ENCODE results near the gene PAXIP1. TPM values are rescaled to one million over a fixed set of nuclear protein-coding genes. Genes with fewer than 3 reads are reported as not detected.
A peak's percentile ranks its signal among the peaks of the same experiment; 100 is the strongest.

The PAXIP1 gene
- total RNA-seq, 2 experiments from 2014 or later: 29.0 to 32.0 TPM

DNA sequence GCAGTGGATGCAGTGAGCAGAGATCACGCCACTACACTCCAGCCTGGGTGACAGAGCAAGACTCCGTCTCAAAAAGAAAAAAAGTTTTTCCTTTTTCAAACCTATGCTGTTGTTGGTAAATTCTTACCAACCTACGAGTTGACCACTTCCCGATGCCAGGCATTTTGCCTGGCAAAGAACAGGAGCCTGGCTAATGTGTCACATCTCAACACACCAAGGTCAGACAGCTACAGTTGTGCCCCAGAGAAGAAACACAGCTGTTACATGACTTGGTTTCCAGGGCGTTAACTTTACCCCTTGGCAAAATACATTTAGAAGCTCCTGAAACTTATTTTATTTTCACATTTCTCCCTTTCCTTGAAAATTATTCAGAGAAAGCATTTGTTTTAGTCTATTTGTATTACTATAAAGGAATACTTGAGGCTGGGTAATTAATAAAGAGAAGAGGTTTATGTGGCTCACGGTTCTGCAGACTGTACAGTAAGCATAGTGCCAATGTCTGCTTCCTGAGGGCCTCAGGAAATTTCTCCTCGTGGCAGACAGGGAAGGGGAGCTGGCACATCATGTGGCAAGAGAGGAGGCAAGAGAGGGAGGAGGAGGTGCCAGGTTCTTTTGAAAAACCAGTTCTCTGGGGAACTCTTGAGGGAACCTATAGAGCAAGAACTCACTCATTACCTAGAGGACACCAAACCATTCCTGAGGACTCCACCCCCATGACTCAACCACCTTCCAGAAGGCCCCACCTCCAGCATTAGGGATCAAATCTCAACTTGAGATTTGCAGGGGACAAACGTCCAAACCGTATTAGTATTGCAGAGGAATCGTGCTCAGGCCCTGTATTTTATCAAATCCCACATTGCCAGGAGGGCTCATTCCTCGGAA is 83.3 kb downstream of the PAXIP1 start:
- H3K9me3 Mint-ChIP-seq: peaks cover 1% of the 10 kb centered on the region
- POLR2A ChIA-PET: no interaction called here
- ATAC-seq (ENCODE audit: low read depth) (no peak), DNase-seq (no peak)
- no peaks in the 10 kb centered on the region for H3K36me3 Mint-ChIP-seq
- H3K4me1 Mint-ChIP-seq: peaks cover 1% of the 10 kb centered on the region
- no peak overlapping the region for H3K4me3 Mint-ChIP-seq
- peaks cover 7% of the 10 kb centered on the region for H3K27me3 Mint-ChIP-seq
- H3K27ac Mint-ChIP-seq: no peak overlapping the region

DNA sequence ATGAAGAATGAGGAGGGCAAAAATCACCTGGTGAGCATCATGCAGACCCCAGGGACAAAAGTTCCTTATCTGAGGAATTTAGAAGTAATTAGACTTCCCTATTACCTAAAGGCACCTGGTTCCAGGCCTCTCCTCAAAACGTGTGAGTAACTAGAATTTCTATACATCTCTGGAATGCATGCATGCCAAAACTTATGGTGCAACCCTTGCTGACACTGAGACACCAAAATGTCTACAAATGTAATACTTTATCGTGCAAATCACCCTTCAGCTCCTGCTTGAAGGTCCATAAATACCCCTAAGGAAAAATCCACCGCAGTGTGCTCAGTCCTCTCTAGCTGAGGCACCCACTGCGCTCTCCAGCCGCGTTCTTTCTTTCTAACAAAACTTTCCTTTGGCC is 84.2 kb downstream of the PAXIP1 start:
- H3K9me3 Mint-ChIP-seq: peaks cover 1% of the 10 kb centered on the region
- peaks cover 4% of the 10 kb centered on the region for H3K4me1 Mint-ChIP-seq
- H3K27me3 Mint-ChIP-seq: peaks cover 10% of the 10 kb centered on the region
- POLR2A ChIA-PET: no interaction called here
- H3K4me3 Mint-ChIP-seq: no peak overlapping the region
- no peaks in the 10 kb centered on the region for H3K36me3 Mint-ChIP-seq
- H3K27ac Mint-ChIP-seq: no peak overlapping the region
- DNase-seq (no peak), ATAC-seq (ENCODE audit: low read depth) (no peak)

- ATAC-seq (ENCODE audit: low read depth): no peak
- peaks cover 12% of the 10 kb centered on the region for H3K27me3 Mint-ChIP-seq
- H3K4me3 Mint-ChIP-seq: no peak overlapping the region
- peaks cover 6% of the 10 kb centered on the region for H3K4me1 Mint-ChIP-seq
- peaks cover 1% of the 10 kb centered on the region for H3K9me3 Mint-ChIP-seq
- POLR2A ChIA-PET: no interaction called here
- DNase-seq: no peak
- H3K36me3 Mint-ChIP-seq: no peaks in the 10 kb centered on the region
- H3K27ac Mint-ChIP-seq: no peak overlapping the region
These were observed 84.7 kb downstream of the PAXIP1 start for GRCh38 chr7:154918266-154918665.

GRCh38 chr7:154917808-154918160 is 85.1 kb downstream of the PAXIP1 start:
- POLR2A ChIA-PET: no interaction called here
- peaks cover 1% of the 10 kb centered on the region for H3K9me3 Mint-ChIP-seq
- ATAC-seq (ENCODE audit: low read depth) (no peak), DNase-seq (no peak)
- no peaks in the 10 kb centered on the region for H3K36me3 Mint-ChIP-seq
- H3K27me3 Mint-ChIP-seq: peaks cover 12% of the 10 kb centered on the region
- H3K27ac Mint-ChIP-seq: no peak overlapping the region
- H3K4me3 Mint-ChIP-seq: no peak overlapping the region
- peaks cover 6% of the 10 kb centered on the region for H3K4me1 Mint-ChIP-seq

GRCh38 chr7:154916856-154917807 is 85.8 kb downstream of the PAXIP1 start:
- peaks cover 12% of the 10 kb centered on the region for H3K27me3 Mint-ChIP-seq
- H3K27ac Mint-ChIP-seq: no peak overlapping the region
- ATAC-seq (ENCODE audit: low read depth) (no peak), DNase-seq (no peak)
- no peaks in the 10 kb centered on the region for H3K36me3 Mint-ChIP-seq
- peaks cover 6% of the 10 kb centered on the region for H3K4me1 Mint-ChIP-seq
- no peaks in the 10 kb centered on the region for H3K9me3 Mint-ChIP-seq
- no peak overlapping the region for H3K4me3 Mint-ChIP-seq
- POLR2A ChIA-PET: no interaction called here

- no peak for ATAC-seq (ENCODE audit: low read depth)
- POLR2A ChIA-PET: no interaction called here
These were observed 86.5 kb downstream of the PAXIP1 start for GRCh38 chr7:154916381-154916780.

DNA sequence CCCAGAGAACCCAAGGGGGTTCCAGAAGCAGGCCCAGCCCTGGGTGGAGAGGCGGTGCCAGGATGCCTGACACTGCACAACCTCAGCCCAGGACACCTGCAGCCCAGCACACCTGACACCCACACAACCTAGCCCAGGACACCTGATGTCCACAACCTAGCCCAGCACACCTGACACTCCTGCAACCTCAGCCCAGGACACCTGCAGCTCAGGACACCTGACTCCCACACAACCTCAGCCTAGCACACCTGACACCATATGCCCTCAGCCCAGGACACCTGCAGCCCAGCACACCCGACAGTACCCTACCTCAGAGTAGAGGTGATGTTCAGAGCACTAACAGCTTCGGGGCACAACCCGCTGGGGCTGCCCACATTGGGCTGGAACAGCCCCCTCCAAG is 87.3 kb downstream of the PAXIP1 start:
- POLR2A ChIA-PET: no interaction called here
- DNase-seq (no peak), ATAC-seq (ENCODE audit: low read depth) (no peak)
- Mint-ChIP-seq H3K27me3 (peaks cover 14% of the 10 kb centered on the region), H3K4me1 (peaks cover 6% of the 10 kb centered on the region), H3K4me3 (no peak overlapping the region), H3K27ac (no peak overlapping the region), H3K9me3 (peaks cover 5% of the 10 kb centered on the region), H3K36me3 (peaks cover 2% of the 10 kb centered on the region)

More at GRCh38 chr7:154916381-154916780, 86.5 kb downstream of the PAXIP1 start:
- Mint-ChIP-seq H3K27ac (no peak overlapping the region), H3K9me3 (peaks cover under 1% of the 10 kb centered on the region), H3K4me1 (peaks cover 6% of the 10 kb centered on the region), H3K27me3 (peaks cover 12% of the 10 kb centered on the region), H3K36me3 (peaks cover under 1% of the 10 kb centered on the region), H3K4me3 (no peak overlapping the region)
- no peak for DNase-seq

GRCh38 chr7:154914996-154915380 is 87.9 kb downstream of the PAXIP1 start:
- H3K36me3 Mint-ChIP-seq: peaks cover 2% of the 10 kb centered on the region
- DNase-seq: no peak
- no peak for ATAC-seq (ENCODE audit: low read depth)
- POLR2A ChIA-PET: no interaction called here
- H3K9me3 Mint-ChIP-seq: peaks cover 5% of the 10 kb centered on the region
- peaks cover 14% of the 10 kb centered on the region for H3K27me3 Mint-ChIP-seq
- H3K4me3 Mint-ChIP-seq: no peak overlapping the region
- H3K27ac Mint-ChIP-seq: no peak overlapping the region
- H3K4me1 Mint-ChIP-seq: peaks cover 6% of the 10 kb centered on the region

GRCh38 chr7:154914308-154914995 is 88.5 kb downstream of the PAXIP1 start:
- no peak for ATAC-seq (ENCODE audit: low read depth)

DNA sequence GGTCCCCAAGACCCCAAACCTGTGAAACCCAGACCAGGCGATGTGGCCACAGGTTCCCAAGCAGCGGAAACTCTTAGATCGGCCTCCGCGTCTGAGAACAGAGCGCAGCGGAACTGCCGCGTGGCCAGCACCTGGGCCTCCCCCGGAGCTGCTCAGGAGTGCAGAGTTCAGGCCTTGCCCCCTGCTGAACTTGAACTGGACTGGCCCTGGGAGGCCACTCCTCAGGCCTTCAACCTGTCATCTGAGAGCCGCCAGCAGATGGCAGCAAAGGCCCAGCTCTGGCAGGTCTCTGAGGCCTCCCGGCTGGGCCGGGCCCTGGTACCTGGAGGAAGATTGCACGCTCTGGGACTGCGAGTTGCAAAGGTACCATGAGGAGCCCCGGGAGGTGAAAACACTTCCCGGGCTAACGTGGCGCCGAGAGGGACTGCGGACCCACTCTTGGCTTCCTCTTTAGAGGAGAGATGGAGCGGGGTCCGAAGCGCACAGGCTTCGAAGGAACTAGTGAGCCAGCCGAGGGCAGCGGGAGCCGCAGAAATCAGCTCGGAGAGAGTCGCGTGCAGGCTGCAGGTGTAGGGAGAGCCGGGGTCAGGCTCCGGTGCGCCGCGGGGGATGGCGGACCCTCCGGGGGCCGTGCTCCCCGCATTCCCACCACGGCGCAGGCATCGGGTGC is 89.2 kb downstream of the PAXIP1 start:
- H3K4me3 Mint-ChIP-seq: peak overlapping the region; percentile 75
- peaks cover 2% of the 10 kb centered on the region for H3K36me3 Mint-ChIP-seq
- peak overlapping the region; percentile 61 for H3K27ac Mint-ChIP-seq
- H3K27me3 Mint-ChIP-seq: peaks cover 14% of the 10 kb centered on the region
- ATAC-seq (ENCODE audit: low read depth) (peak; percentile 97), DNase-seq (peak; percentile 91)
- peaks cover 6% of the 10 kb centered on the region for H3K4me1 Mint-ChIP-seq
- POLR2A ChIA-PET: no interaction called here
- peaks cover 5% of the 10 kb centered on the region for H3K9me3 Mint-ChIP-seq

More at GRCh38 chr7:154914308-154914995, 88.5 kb downstream of the PAXIP1 start:
- Mint-ChIP-seq H3K4me3 (no peak overlapping the region), H3K9me3 (peaks cover 5% of the 10 kb centered on the region), H3K4me1 (peaks cover 6% of the 10 kb centered on the region), H3K36me3 (peaks cover 2% of the 10 kb centered on the region), H3K27me3 (peaks cover 14% of the 10 kb centered on the region), H3K27ac (no peak overlapping the region)
- no peak for DNase-seq
- POLR2A ChIA-PET: no interaction called here

GRCh38 chr7:154912871-154913637 is 89.9 kb downstream of the PAXIP1 start:
- Mint-ChIP-seq H3K36me3 (peaks cover 2% of the 10 kb centered on the region), H3K4me3 (no peak overlapping the region), H3K27me3 (peaks cover 14% of the 10 kb centered on the region), H3K9me3 (peaks cover 5% of the 10 kb centered on the region), H3K4me1 (peaks cover 10% of the 10 kb centered on the region), H3K27ac (no peak overlapping the region)
- DNase-seq: no peak
- no peak for ATAC-seq (ENCODE audit: low read depth)
- POLR2A ChIA-PET: interaction anchor here (0.7 kb wide), 2 partner anchors 35 to 133 kb away, joined by 3 to 7 read pairs; no protein-coding TSS in a partner anchor

- POLR2A ChIA-PET: interaction anchor here (0.7 kb wide), 1 partner anchor 134 kb away, joined by 7 read pairs; no protein-coding TSS in a partner anchor
- Mint-ChIP-seq H3K27ac (no peak overlapping the region), H3K9me3 (peaks cover 5% of the 10 kb centered on the region), H3K27me3 (peaks cover 14% of the 10 kb centered on the region), H3K36me3 (peaks cover 2% of the 10 kb centered on the region), H3K4me3 (no peak overlapping the region), H3K4me1 (peaks cover 11% of the 10 kb centered on the region)
- no peak for ATAC-seq (ENCODE audit: low read depth)
- DNase-seq: no peak
These were observed 91.0 kb downstream of the PAXIP1 start for GRCh38 chr7:154911862-154912455.
